ENCODE measurements around the gene KSR2. TPM values are rescaled to one million over a fixed set of nuclear protein-coding genes. Genes with fewer than 3 reads are reported as not detected.

Gene KSR2
- total and polyA plus RNA-seq, 2 of the 13 experiments (the other 11 are each of a cell fraction or from before 2014, with no cell fraction given) = 0.02 TPM; not detected in 1

GRCh38 chr12:117441751-117442150, 527.0 kb downstream of the KSR2 start:
- no peak for TF ChIP-seq TRAFD1 (CRISPR knock-in tag; IDR thresholded peaks at IDR 0.05; ENCODE audit: borderline replicate concordance)
- TF ChIP-seq FOXK2 (IDR thresholded peaks at IDR 0.05) = no peak
- no peak for TF ChIP-seq SP4 (CRISPR knock-in tag; IDR thresholded peaks at IDR 0.05)
- TF ChIP-seq GLI4 (CRISPR knock-in tag; IDR thresholded peaks at IDR 0.05; ENCODE audit: borderline replicate concordance) = no peak
- TF ChIP-seq ZNF770 (CRISPR knock-in tag; IDR thresholded peaks at IDR 0.05) = no peak
- no peak for TF ChIP-seq ZNF607 (CRISPR knock-in tag; IDR thresholded peaks at IDR 0.05; ENCODE audit: borderline replicate concordance)
- no peak for TF ChIP-seq MTF2 (CRISPR knock-in tag; IDR thresholded peaks at IDR 0.05; ENCODE audit: borderline replicate concordance)
- TF ChIP-seq ZNF563 (CRISPR knock-in tag; IDR thresholded peaks at IDR 0.05) = no peak
- no peak for TF ChIP-seq HOXA5 (CRISPR knock-in tag; IDR thresholded peaks at IDR 0.05)
- Histone ChIP-seq H3K4me2 (ENCODE audit: low read depth, low read length) (no peak overlapping the region), H3K27me3 (ENCODE audit: control insufficient read depth in 1 of 2, insufficient read depth in 2 of 2, low read length in 2 of 2) (peaks cover 0 to 5% of the 10 kb centered on the region in 2 experiments; a peak in 2 of 5 replicates), H2AFZ (ENCODE audit: low read length) (no peak overlapping the region), H3K9me3 (ENCODE audit: low read length) (no peaks in the 10 kb centered on the region), H3K4me3 (replicated peaks in 1 of 3; ENCODE audit: insufficient read depth in 1 of 3, low read depth in 2 of 3, low read length in 3 of 3) (no peak overlapping the region), H3K4me1 (ENCODE audit: insufficient read depth, low read length) (no peaks in the 10 kb centered on the region), H3K27ac (ENCODE audit: extremely low read length, insufficient read depth, low read length) (no peak overlapping the region), H3K79me2 (ENCODE audit: insufficient read depth, low read length) (no peaks in the 10 kb centered on the region), H3K9ac (ENCODE audit: insufficient read depth, low read depth, low read length) (no peak overlapping the region), H4K20me1 (ENCODE audit: insufficient read depth, low read length) (no peaks in the 10 kb centered on the region), H3K36me3 (replicated peaks in 1 of 2; ENCODE audit: control insufficient read depth in 1 of 2, insufficient read depth in 2 of 2, low read length in 2 of 2) (no peaks in the 10 kb centered on the region)
- DNase-seq (ENCODE audit: low spot score) = no peak
- FAIRE-seq = no peak
- no peak for ATAC-seq
- in situ Hi-C loops (cut with HindIII; ENCODE audit: extremely low pct_ligation_motif_present, low pct_unique_long_range_greater_than_20kb) (no loop called here), intact Hi-C loops (cut with micrococcal nuclease; ENCODE audit: unreplicated experiment) (no loop called here)
- ChIA-PET POLR2A (no interaction called here), CTCF (ENCODE audit: low intra/inter-chr PET ratio, low total read pairs) (no interaction called here)
- 11% methylated on average over 3 of the region's 4 CpGs for WGBS (ENCODE audit: low lambda C conversion rate)
- no TSS peak for BruUV-seq (replicated peaks)

Data from HepG2 (cell line).